IMR-90 (cell line): ENCODE measurements around the gene CPNE6. TPM values are rescaled to one million over a fixed set of nuclear protein-coding genes. Genes with fewer than 3 reads are reported as not detected.

Source experiments
- ATAC-seq: fragments of 200-7000 bp; cut with Tn5 transposase; 2 replicates; pipeline ENCODE4 v1.9.1; 2020; ENCODE audit warnings: low read depth, mild to moderate bottlenecking, moderate library complexity
- BruUV-seq: library from RNA; stranded (reverse); fragments of 400-500 nt; replicated peaks from 2 replicates; lab custom pipeline; 2021; lab: Mats Ljungman, UMichigan
- CTCF ChIA-PET: fragments of 300-600 bp; formaldehyde crosslinking; extraction: SDS; loops from one replicate; lab custom pipeline; 2021; ENCODE audit warnings: antibody characterized with exemption; lab: Yijun Ruan, JAX
- POLR2A ChIA-PET: fragments of 300-600 bp; sonication (Branson Sonifier 250); formaldehyde crosslinking; loops from one replicate; lab custom pipeline; 2022; ENCODE audit warnings: antibody characterized with exemption; ENCODE audit not compliant: unreplicated experiment; lab: Charles Lee
- DNase-seq: peaks from one replicate; pipeline ENCODE4 v3.0.0; 2013
- H2AFZ ChIP-seq: replicated peaks from 2 replicates; pipeline ENCODE3; 2013; ENCODE audit warnings: low read length, mild to moderate bottlenecking; ENCODE audit not compliant: poor library complexity
- H2AK5ac ChIP-seq: 2 replicates; pipeline ENCODE4 v1.6.1; 2013; ENCODE audit warnings: low read depth, low read length, inconsistent platforms
- H2AK9ac ChIP-seq: replicated peaks from 2 replicates; pipeline ENCODE3; 2013; ENCODE audit warnings: mild to moderate bottlenecking, low read depth, low read length, moderate library complexity; ENCODE audit not compliant: poor library complexity
- H2BK120ac ChIP-seq: 2 replicates; pipeline ENCODE4 v1.6.1; 2013; ENCODE audit warnings: low read depth, low read length, inconsistent platforms
- H2BK15ac ChIP-seq: 3 replicates; pipeline ENCODE4 v1.6.1; 2013; ENCODE audit warnings: low read depth, low read length, inconsistent platforms
- H2BK20ac ChIP-seq: 2 replicates; pipeline ENCODE4 v1.6.1; 2013; ENCODE audit warnings: low read depth, mild to moderate bottlenecking, inconsistent platforms, low read length, moderate library complexity
- H2BK5ac ChIP-seq: 2 replicates; pipeline ENCODE4 v1.6.1; 2013; ENCODE audit warnings: mild to moderate bottlenecking, low read depth, low read length, inconsistent platforms; ENCODE audit not compliant: poor library complexity, severe bottlenecking
- H3K14ac ChIP-seq: replicated peaks from 2 replicates; pipeline ENCODE4 v1.6.1; 2013; ENCODE audit warnings: low read depth, low read length, inconsistent platforms
- H3K18ac ChIP-seq: 2 replicates; pipeline ENCODE4 v1.6.1; 2013; ENCODE audit warnings: low read depth, low read length, control low read depth
- H3K23ac ChIP-seq: 2 replicates; pipeline ENCODE4 v1.6.1; 2013; ENCODE audit warnings: low read depth, low read length, inconsistent platforms
- H3K27ac ChIP-seq: 2 replicates; pipeline ENCODE4 v1.5.1; 2013; ENCODE audit warnings: mild to moderate bottlenecking, control low read depth, low read length; ENCODE audit not compliant: insufficient read depth
- H3K27me3 ChIP-seq: 2 replicates; pipeline ENCODE4 v1.6.1; 2013; ENCODE audit warnings: low read length; ENCODE audit not compliant: control insufficient read depth, insufficient read depth
- H3K36me3 ChIP-seq: 2 replicates; pipeline ENCODE4 v1.6.1; 2013; ENCODE audit warnings: low read length, mixed read lengths; ENCODE audit not compliant: control insufficient read depth, insufficient read depth
- H3K4ac ChIP-seq: 2 replicates; pipeline ENCODE4 v1.6.1; 2013; ENCODE audit warnings: low read depth, low read length, inconsistent platforms
- H3K4me1 ChIP-seq: 2 replicates; pipeline ENCODE4 v1.6.1; 2013; ENCODE audit warnings: low read length, mixed read lengths; ENCODE audit not compliant: control insufficient read depth, insufficient read depth
- H3K4me2 ChIP-seq: 2 replicates; pipeline ENCODE4 v1.6.1; 2013; ENCODE audit warnings: low read depth, mild to moderate bottlenecking, control low read depth, low read length, moderate library complexity
- H3K4me3 ChIP-seq: 2 replicates; pipeline ENCODE4 v1.5.1; 2013; ENCODE audit warnings: low read depth, mild to moderate bottlenecking, control low read depth, low read length, moderate library complexity; ENCODE audit not compliant: insufficient read depth
- H3K56ac ChIP-seq: 2 replicates; pipeline ENCODE4 v1.6.1; 2013; ENCODE audit warnings: low read length, inconsistent platforms; ENCODE audit not compliant: insufficient read depth; ENCODE audit errors: extremely low read depth
- H3K79me1 ChIP-seq, 2 experiments: 2 replicates each; pipeline ENCODE4 v1.6.1; 2013; ENCODE audit warnings: low read length in 2 of 2, inconsistent platforms in 1 of 2, low read depth in 1 of 2
- H3K9ac ChIP-seq: 2 replicates; pipeline ENCODE4 v1.6.1; 2013; ENCODE audit warnings: low read depth, low read length, control low read depth
- H3K9me1 ChIP-seq: 2 replicates; pipeline ENCODE4 v1.6.1; 2013; ENCODE audit warnings: low read length, inconsistent platforms; ENCODE audit not compliant: insufficient read depth
- H3K9me3 ChIP-seq: 2 replicates; pipeline ENCODE4 v1.6.1; 2013; ENCODE audit warnings: low read length; ENCODE audit not compliant: control insufficient read depth, insufficient read depth
- H4K20me1 ChIP-seq: 2 replicates; pipeline ENCODE4 v1.6.1; 2013; ENCODE audit warnings: low read length, inconsistent platforms; ENCODE audit not compliant: insufficient read depth
- H4K5ac ChIP-seq: 2 replicates; pipeline ENCODE4 v1.6.1; 2013; ENCODE audit warnings: mild to moderate bottlenecking, low read depth, low read length, control low read depth
- H4K8ac ChIP-seq, 2 experiments: 2 replicates each; pipeline ENCODE4 v1.6.1; 2013; ENCODE audit warnings: low read depth in 2 of 2, low read length in 2 of 2, control low read depth in 1 of 2, inconsistent platforms in 1 of 2
- H4K91ac ChIP-seq: 2 replicates; pipeline ENCODE4 v1.6.1; 2013; ENCODE audit warnings: low read depth, low read length, inconsistent platforms; ENCODE audit not compliant: insufficient read depth
- BHLHE40 ChIP-seq: fragments of 150-350 bp; IDR thresholded peaks from 2 replicates; pipeline ENCODE4 v1.6.1; 2016; ENCODE audit warnings: mild to moderate bottlenecking, low read depth, low read length
- CEBPB ChIP-seq: IDR thresholded peaks from 2 replicates; pipeline ENCODE4 v1.6.1; 2012; ENCODE audit warnings: low read depth, low read length, improper control_type of control experiment
- CHD1 ChIP-seq: IDR thresholded peaks from 2 replicates; pipeline ENCODE4 v1.6.1; 2012; ENCODE audit warnings: low read depth, low read length, improper control_type of control experiment
- FOS ChIP-seq: fragments of 150-350 bp; IDR thresholded peaks from 2 replicates; pipeline ENCODE4 v1.6.1; 2016; ENCODE audit warnings: low read depth, low read length
- MAFK ChIP-seq: IDR thresholded peaks from 2 replicates; pipeline ENCODE4 v1.6.1; 2012; ENCODE audit warnings: low read depth, low read length, improper control_type of control experiment
- MXI1 ChIP-seq: IDR thresholded peaks from 2 replicates; pipeline ENCODE4 v1.6.1; 2012; ENCODE audit warnings: low read depth, mild to moderate bottlenecking, low read length, moderate library complexity, borderline replicate concordance
- RCOR1 ChIP-seq: IDR thresholded peaks from 2 replicates; pipeline ENCODE4 v1.6.1; 2012; ENCODE audit warnings: mild to moderate bottlenecking, low read length, improper control_type of control experiment; ENCODE audit not compliant: insufficient replicate concordance
- RFX5 ChIP-seq: IDR thresholded peaks from 2 replicates; pipeline ENCODE4 v1.8.0; 2012; ENCODE audit warnings: low read depth, mild to moderate bottlenecking, low read length, moderate library complexity
- SMC3 ChIP-seq: fragments of 150-350 bp; IDR thresholded peaks from 2 replicates; pipeline ENCODE4 v1.6.1; 2016; ENCODE audit warnings: low read depth, mild to moderate bottlenecking, antibody characterized with exemption, low read length, moderate library complexity
- WGBS, 2 experiments: methylation state at CpG; one replicate each; pipeline versions ENCODE4 v1.1.5 to v1.1.7; 2013; ENCODE audit warnings: missing lambda C conversion rate in 2 of 2; ENCODE audit not compliant: insufficient read length in 1 of 2; ENCODE audit errors: extremely low coverage in 2 of 2; 5-methylcytosine and 5-hydroxymethylcytosine counted together
- dilution Hi-C: fragments of 300-500 bp; cut with HindIII; formaldehyde crosslinking; loops from one replicate; pipeline ENCODE4 v1.14.3; 2018; ENCODE audit warnings: low sequenced_read_pairs; ENCODE audit not compliant: unreplicated experiment
- in situ Hi-C: fragments of 300-500 bp; cut with MboI; formaldehyde crosslinking; loops from 3 replicates; pipeline ENCODE4 v1.14.3; 2019; ENCODE audit warnings: low sequenced_read_pairs, inconsistent platforms, mixed read lengths
- intact Hi-C: fragments of 100-400 bp; cut with micrococcal nuclease; formaldehyde crosslinking; loops from 2 replicates; pipeline ENCODE4 v1.10.0; 2022
- polyA plus RNA-seq, 3 experiments: library from polyadenylated mRNA; depleted of rRNA; stranded (reverse); fragments of >200 nt; gene quantifications; 2 replicates each; pipeline ENCODE4 v1.2.3, GENCODE V29; 2012; ENCODE audit warnings: low replicate concordance in 1 of 3
- total RNA-seq: library from RNA; depleted of rRNA; stranded (reverse); fragments of >200 nt; gene quantifications from 2 replicates; pipeline ENCODE4 v1.2.3, GENCODE V29; 2012
- TF ChIP-seq, protein P1 (sequence below): fragments of 150-350 bp; IDR thresholded peaks from 2 replicates; pipeline ENCODE4 v1.6.1; 2016; ENCODE audit warnings: low read depth, mild to moderate bottlenecking, low read length, moderate library complexity, borderline replicate concordance
- TF ChIP-seq, protein P2 (sequence below): fragments of 150-350 bp; IDR thresholded peaks from 2 replicates; pipeline ENCODE4 v1.6.1; 2017; ENCODE audit warnings: mild to moderate bottlenecking, antibody characterized with exemption, low read length, low read depth
- TF ChIP-seq, protein P3 (sequence below): conservative IDR thresholded peaks from 2 replicates; pipeline ENCODE4 v1.5.1; 2012; ENCODE audit warnings: mild to moderate bottlenecking, low read depth, low read length, improper control_type of control experiment

The CPNE6 gene
- total and polyA plus RNA-seq, 2 of the 4 experiments (the other 2 are of a cell fraction), result not detected

DNA sequence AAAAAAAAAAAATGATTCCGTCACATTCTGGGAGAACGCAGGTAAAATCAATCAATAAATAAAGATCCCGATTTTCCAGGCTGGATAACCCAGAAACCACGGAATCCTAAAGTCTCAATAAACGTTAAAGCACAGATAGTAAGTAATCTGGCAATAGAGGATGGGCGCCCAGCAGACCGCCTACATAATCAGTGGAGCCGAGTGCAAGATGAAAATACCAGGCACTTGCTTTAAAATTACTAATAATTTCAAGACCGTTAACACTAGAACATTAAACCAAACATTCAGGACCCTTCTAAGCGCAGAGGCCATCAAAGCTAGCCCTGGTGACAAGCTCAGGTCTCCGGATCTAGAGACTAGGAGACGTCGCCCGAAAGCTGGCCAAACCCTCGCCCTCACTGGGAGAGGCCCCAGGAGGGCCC, 42.0 kb downstream of the CPNE6 start:
- in situ Hi-C loops, result no loop called here
- Histone ChIP-seq H3K27me3 (no peaks in the 10 kb centered on the region), H4K91ac (peak overlapping the region; percentile 98), H4K5ac (peak overlapping the region; percentile 41), H2BK120ac (peak overlapping the region; percentile 86), H3K56ac (peak overlapping the region; percentile 94), H3K14ac (peak overlapping the region; percentile 78), H2BK20ac (peak overlapping the region; percentile 76), H3K4me1 (peaks cover 3% of the 10 kb centered on the region; the same call in 1 of the 2 replicates), H3K4me2 (peak overlapping the region; percentile 73), H4K20me1 (no peaks in the 10 kb centered on the region), H3K9ac (peak overlapping the region; percentile 76), H2AK5ac (peak overlapping the region; percentile 72), H3K23ac (peak overlapping the region; percentile 95), H3K18ac (peak overlapping the region; percentile 38), H3K4me3 (peak overlapping the region; percentile 69), H3K79me1 (peaks cover 10 to 16% of the 10 kb centered on the region in 2 experiments; a peak in 2 of 4 replicates), H3K4ac (peak overlapping the region; percentile 97), H4K8ac (peak overlapping the region; percentile 94 to 99), H2AFZ (peak overlapping the region; percentile 98), H3K9me3 (no peaks in the 10 kb centered on the region), H3K27ac (peak overlapping the region; percentile 87), H3K9me1 (peaks cover 8% of the 10 kb centered on the region; the same call in 1 of the 2 replicates), H3K36me3 (peaks cover 4% of the 10 kb centered on the region; the same call in 1 of the 2 replicates), H2BK15ac (peak overlapping the region; percentile 33; the same call in 1 of the 3 replicates), H2BK5ac (peak overlapping the region; percentile 90), H2AK9ac (peak overlapping the region; percentile 99)
- TF ChIP-seq MAFK, result no peak
- TF ChIP-seq RCOR1, result no peak
- no peak for TF ChIP-seq FOS
- TF ChIP-seq MXI1, result no peak
- TF ChIP-seq BHLHE40, result no peak
- TF ChIP-seq RFX5, result no peak
- TF ChIP-seq CEBPB, result no peak
- TF ChIP-seq, protein P1, sequence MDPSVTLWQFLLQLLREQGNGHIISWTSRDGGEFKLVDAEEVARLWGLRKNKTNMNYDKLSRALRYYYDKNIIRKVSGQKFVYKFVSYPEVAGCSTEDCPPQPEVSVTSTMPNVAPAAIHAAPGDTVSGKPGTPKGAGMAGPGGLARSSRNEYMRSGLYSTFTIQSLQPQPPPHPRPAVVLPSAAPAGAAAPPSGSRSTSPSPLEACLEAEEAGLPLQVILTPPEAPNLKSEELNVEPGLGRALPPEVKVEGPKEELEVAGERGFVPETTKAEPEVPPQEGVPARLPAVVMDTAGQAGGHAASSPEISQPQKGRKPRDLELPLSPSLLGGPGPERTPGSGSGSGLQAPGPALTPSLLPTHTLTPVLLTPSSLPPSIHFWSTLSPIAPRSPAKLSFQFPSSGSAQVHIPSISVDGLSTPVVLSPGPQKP, result no peak
- TF ChIP-seq, protein P2, sequence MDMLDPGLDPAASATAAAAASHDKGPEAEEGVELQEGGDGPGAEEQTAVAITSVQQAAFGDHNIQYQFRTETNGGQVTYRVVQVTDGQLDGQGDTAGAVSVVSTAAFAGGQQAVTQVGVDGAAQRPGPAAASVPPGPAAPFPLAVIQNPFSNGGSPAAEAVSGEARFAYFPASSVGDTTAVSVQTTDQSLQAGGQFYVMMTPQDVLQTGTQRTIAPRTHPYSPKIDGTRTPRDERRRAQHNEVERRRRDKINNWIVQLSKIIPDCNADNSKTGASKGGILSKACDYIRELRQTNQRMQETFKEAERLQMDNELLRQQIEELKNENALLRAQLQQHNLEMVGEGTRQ, result no peak
- no peak for TF ChIP-seq SMC3
- TF ChIP-seq, protein P3, sequence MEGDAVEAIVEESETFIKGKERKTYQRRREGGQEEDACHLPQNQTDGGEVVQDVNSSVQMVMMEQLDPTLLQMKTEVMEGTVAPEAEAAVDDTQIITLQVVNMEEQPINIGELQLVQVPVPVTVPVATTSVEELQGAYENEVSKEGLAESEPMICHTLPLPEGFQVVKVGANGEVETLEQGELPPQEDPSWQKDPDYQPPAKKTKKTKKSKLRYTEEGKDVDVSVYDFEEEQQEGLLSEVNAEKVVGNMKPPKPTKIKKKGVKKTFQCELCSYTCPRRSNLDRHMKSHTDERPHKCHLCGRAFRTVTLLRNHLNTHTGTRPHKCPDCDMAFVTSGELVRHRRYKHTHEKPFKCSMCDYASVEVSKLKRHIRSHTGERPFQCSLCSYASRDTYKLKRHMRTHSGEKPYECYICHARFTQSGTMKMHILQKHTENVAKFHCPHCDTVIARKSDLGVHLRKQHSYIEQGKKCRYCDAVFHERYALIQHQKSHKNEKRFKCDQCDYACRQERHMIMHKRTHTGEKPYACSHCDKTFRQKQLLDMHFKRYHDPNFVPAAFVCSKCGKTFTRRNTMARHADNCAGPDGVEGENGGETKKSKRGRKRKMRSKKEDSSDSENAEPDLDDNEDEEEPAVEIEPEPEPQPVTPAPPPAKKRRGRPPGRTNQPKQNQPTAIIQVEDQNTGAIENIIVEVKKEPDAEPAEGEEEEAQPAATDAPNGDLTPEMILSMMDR, result no peak
- no peak for TF ChIP-seq CHD1
- dilution Hi-C loops, result no loop called here
- CTCF ChIA-PET, result interaction anchor here (0.7 to 1.8 kb wide), 2 partner anchors 23 to 55 kb away, joined by 4 to 7 read pairs; no protein-coding TSS in a partner anchor
- 0% methylated on average over 7 of the region's 15 CpGs; no CpG with 5 or more reads in 1 of the 2 experiments for WGBS, 2 experiments
- intact Hi-C loops, result no loop called here
- POLR2A ChIA-PET, result interaction anchor here (1.8 kb wide), 1 partner anchor 33 kb away, joined by 6 read pairs; the partner anchor contains the start of gene PSME2
- BruUV-seq, result TSS peak; percentile 90
- ATAC-seq (no peak; the same call in 1 of the 2 replicates), DNase-seq (no peak)
